GM12801 (cell line): Measurements from ENCODE around the gene MDH1.

ENCODE experiments used
- CTCF ChIP-seq: IDR thresholded peaks from one replicate; pipeline ENCODE4 v1.5.1; 2011; ENCODE audit warnings: control low read depth; ENCODE audit not compliant: insufficient read length; ENCODE audit errors: extremely low read depth

The MDH1 gene

GRCh38 chr2:63581298-63581961 lies 7.3 kb upstream of the MDH1 start:
- TF ChIP-seq CTCF: no peak

GRCh38 chr2:63582873-63583272 lies 5.9 kb upstream of the MDH1 start:
- TF ChIP-seq CTCF: no peak

- no peak for TF ChIP-seq CTCF
Measured at GRCh38 chr2:63587814-63588384, 864 bp upstream of the MDH1 start.

- no peak for TF ChIP-seq CTCF
Measured at GRCh38 chr2:63589148-63589958, 590 bp downstream of the MDH1 start.

GRCh38 chr2:63590626-63591408 lies 2.1 kb downstream of the MDH1 start:
- no peak for TF ChIP-seq CTCF

- TF ChIP-seq CTCF: no peak
Measured at GRCh38 chr2:63591566-63592175, 2.9 kb downstream of the MDH1 start.
